ENCODE data around the gene EDNRB.

- no peak for TF ChIP-seq CTCF (optimal IDR thresholded peaks at IDR 0.05 in 1 of 3, IDR thresholded peaks at IDR 0.05 in 1 of 3, conservative IDR thresholded peaks at IDR 0.05 in 1 of 3; ENCODE audit: extremely low read depth in 1 of 3, insufficient read depth in 2 of 3, low read length in 3 of 3)
- TF ChIP-seq EZH2 (IDR thresholded peaks at IDR 0.05; ENCODE audit: low read length) = no peak
These were observed 64.9 kb downstream of the EDNRB start for GRCh38 chr13:77853703-77854102.
